ES-I3 (cell line): Measurements from ENCODE around the gene AR.
A peak's percentile ranks its signal among the peaks of the same experiment; 100 is the strongest.

Experiments used
- H3K36me3 ChIP-seq: 2 replicates; pipeline ENCODE4 v1.6.1; 2013; ENCODE audit warnings: mild to moderate bottlenecking, low read length, control low read depth, moderate library complexity; ENCODE audit not compliant: insufficient read depth
- H3K4me1 ChIP-seq: 2 replicates; pipeline ENCODE4 v1.6.1; 2013; ENCODE audit warnings: mild to moderate bottlenecking, control low read depth, low read length; ENCODE audit not compliant: insufficient read depth
- H3K9ac ChIP-seq: 2 replicates; pipeline ENCODE4 v1.6.1; 2013; ENCODE audit warnings: low read depth, mild to moderate bottlenecking, low read length, moderate library complexity
- H3K9me3 ChIP-seq: 2 replicates; pipeline ENCODE4 v1.6.1; 2013; ENCODE audit warnings: mild to moderate bottlenecking, low read length, moderate library complexity; ENCODE audit not compliant: control insufficient read depth, insufficient read depth

The AR gene

GRCh38 chrX:67543818-67544217, at the start of gene AR:
TSS of gene AR (plus strand) at chrX:67544021. CDS start at chrX:67545147, 1,126 bp downstream.
- Histone ChIP-seq H3K36me3 (no peaks in the 10 kb centered on the region), H3K9me3 (no peaks in the 10 kb centered on the region), H3K9ac (peak within 1 kb of the TSS; percentile 76), H3K4me1 (peaks cover 15% of the 10 kb centered on the region)

- no peaks in the 10 kb centered on the region for H3K36me3 ChIP-seq
- H3K9ac ChIP-seq, result no peak overlapping the region
- H3K9me3 ChIP-seq, result no peaks in the 10 kb centered on the region
- H3K4me1 ChIP-seq, result no peaks in the 10 kb centered on the region
Observed at GRCh38 chrX:67500617-67501016, 43.2 kb upstream of the AR start.

GRCh38 chrX:67503004-67503403, 40.8 kb upstream of the AR start:
- H3K36me3 ChIP-seq, result no peaks in the 10 kb centered on the region
- H3K4me1 ChIP-seq, result no peaks in the 10 kb centered on the region
- no peak overlapping the region for H3K9ac ChIP-seq
- no peaks in the 10 kb centered on the region for H3K9me3 ChIP-seq

- no peak overlapping the region for H3K9ac ChIP-seq
- H3K4me1 ChIP-seq, result no peaks in the 10 kb centered on the region
- no peaks in the 10 kb centered on the region for H3K9me3 ChIP-seq
- no peaks in the 10 kb centered on the region for H3K36me3 ChIP-seq
Observed at GRCh38 chrX:67503453-67503852, 40.4 kb upstream of the AR start.

- H3K9ac ChIP-seq, result no peak overlapping the region
- H3K36me3 ChIP-seq, result 0 out of 2 replicates have a peak, but pooled peaks cover 3% of the 10 kb centered on the region
- peaks cover 10% of the 10 kb centered on the region for H3K4me1 ChIP-seq
- H3K9me3 ChIP-seq, result no peaks in the 10 kb centered on the region; the same call in 1 of the 2 replicates
Observed at GRCh38 chrX:67520671-67521070, 23.1 kb upstream of the AR start.

GRCh38 chrX:67523002-67523681, 20.7 kb upstream of the AR start:
- Histone ChIP-seq H3K36me3 (0 out of 2 replicates have a peak, but pooled peaks cover 3% of the 10 kb centered on the region), H3K9ac (no peak overlapping the region), H3K9me3 (no peaks in the 10 kb centered on the region; the same call in 1 of the 2 replicates), H3K4me1 (peaks cover 10% of the 10 kb centered on the region)

- Histone ChIP-seq H3K9me3 (no peaks in the 10 kb centered on the region; the same call in 1 of the 2 replicates), H3K4me1 (peaks cover 10% of the 10 kb centered on the region), H3K36me3 (0 out of 2 replicates have a peak, but pooled peaks cover 3% of the 10 kb centered on the region), H3K9ac (no peak overlapping the region)
Observed at GRCh38 chrX:67523932-67524331, 19.9 kb upstream of the AR start.

- Histone ChIP-seq H3K9me3 (no peaks in the 10 kb centered on the region), H3K4me1 (peaks cover 10% of the 10 kb centered on the region), H3K36me3 (0 out of 2 replicates have a peak, but pooled peaks cover 3% of the 10 kb centered on the region), H3K9ac (no peak overlapping the region)
Observed at GRCh38 chrX:67524428-67524827, 19.4 kb upstream of the AR start.

- H3K9ac ChIP-seq, result no peak overlapping the region
- no peaks in the 10 kb centered on the region for H3K9me3 ChIP-seq
- H3K4me1 ChIP-seq, result peaks cover 10% of the 10 kb centered on the region
- 0 out of 2 replicates have a peak, but pooled peaks cover 3% of the 10 kb centered on the region for H3K36me3 ChIP-seq
Observed at GRCh38 chrX:67524950-67525691, 18.7 kb upstream of the AR start.

GRCh38 chrX:67536564-67536963, 7.3 kb upstream of the AR start:
- Histone ChIP-seq H3K9me3 (no peaks in the 10 kb centered on the region), H3K36me3 (no peaks in the 10 kb centered on the region), H3K9ac (no peak overlapping the region), H3K4me1 (no peaks in the 10 kb centered on the region)

- no peaks in the 10 kb centered on the region for H3K36me3 ChIP-seq
- no peak overlapping the region for H3K9ac ChIP-seq
- no peaks in the 10 kb centered on the region for H3K9me3 ChIP-seq
- H3K4me1 ChIP-seq, result peaks cover 10% of the 10 kb centered on the region; the same call in 1 of the 2 replicates
Observed at GRCh38 chrX:67538383-67538782, 5.4 kb upstream of the AR start.

GRCh38 chrX:67544281-67545035, 637 bp downstream of the AR start:
- peaks cover 18% of the 10 kb centered on the region for H3K4me1 ChIP-seq
- H3K9me3 ChIP-seq, result no peaks in the 10 kb centered on the region
- H3K9ac ChIP-seq, result peak overlapping the region; percentile 76
- no peaks in the 10 kb centered on the region for H3K36me3 ChIP-seq

GRCh38 chrX:67545036-67545821, 1.4 kb downstream of the AR start:
- H3K4me1 ChIP-seq, result peaks cover 23% of the 10 kb centered on the region
- H3K9ac ChIP-seq, result peak overlapping the region; percentile 57
- H3K9me3 ChIP-seq, result no peaks in the 10 kb centered on the region
- H3K36me3 ChIP-seq, result no peaks in the 10 kb centered on the region
